ENCODE data around the gene IGSF21. TPM values are rescaled to one million over a fixed set of nuclear protein-coding genes. Genes with fewer than 3 reads are reported as not detected.

Gene IGSF21
- total RNA-seq, 4 donors from 2014 or later, result 1.2 to 19.1 (median 1.9) TPM; not detected in 1

DNA sequence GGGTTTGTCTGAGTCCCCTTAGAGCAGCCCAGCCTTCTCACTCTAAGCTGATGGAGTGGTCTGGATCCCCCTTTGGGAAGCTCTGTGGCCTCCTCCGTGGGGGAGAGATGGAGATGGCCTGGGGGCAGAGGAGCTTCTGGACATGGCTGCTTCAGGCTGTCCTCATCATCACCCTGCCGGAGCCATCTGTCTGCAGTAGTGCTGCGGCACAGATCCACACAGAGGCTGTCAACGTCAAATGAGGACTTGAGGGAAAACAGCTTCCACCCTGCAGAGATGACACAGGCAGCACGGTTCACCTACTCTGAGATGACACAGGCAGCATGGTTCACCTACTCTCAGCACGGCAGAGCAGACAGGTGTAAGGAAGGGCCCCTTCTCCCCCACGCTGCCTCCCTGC, 134.3 kb downstream of the IGSF21 start:
- H3K4me1 ChIP-seq, result no peaks in the 10 kb centered on the region
- TF ChIP-seq, protein P1, sequence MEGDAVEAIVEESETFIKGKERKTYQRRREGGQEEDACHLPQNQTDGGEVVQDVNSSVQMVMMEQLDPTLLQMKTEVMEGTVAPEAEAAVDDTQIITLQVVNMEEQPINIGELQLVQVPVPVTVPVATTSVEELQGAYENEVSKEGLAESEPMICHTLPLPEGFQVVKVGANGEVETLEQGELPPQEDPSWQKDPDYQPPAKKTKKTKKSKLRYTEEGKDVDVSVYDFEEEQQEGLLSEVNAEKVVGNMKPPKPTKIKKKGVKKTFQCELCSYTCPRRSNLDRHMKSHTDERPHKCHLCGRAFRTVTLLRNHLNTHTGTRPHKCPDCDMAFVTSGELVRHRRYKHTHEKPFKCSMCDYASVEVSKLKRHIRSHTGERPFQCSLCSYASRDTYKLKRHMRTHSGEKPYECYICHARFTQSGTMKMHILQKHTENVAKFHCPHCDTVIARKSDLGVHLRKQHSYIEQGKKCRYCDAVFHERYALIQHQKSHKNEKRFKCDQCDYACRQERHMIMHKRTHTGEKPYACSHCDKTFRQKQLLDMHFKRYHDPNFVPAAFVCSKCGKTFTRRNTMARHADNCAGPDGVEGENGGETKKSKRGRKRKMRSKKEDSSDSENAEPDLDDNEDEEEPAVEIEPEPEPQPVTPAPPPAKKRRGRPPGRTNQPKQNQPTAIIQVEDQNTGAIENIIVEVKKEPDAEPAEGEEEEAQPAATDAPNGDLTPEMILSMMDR (IDR thresholded peaks at IDR 0.05), result no peak
- TF ChIP-seq POLR2A (IDR thresholded peaks at IDR 0.05), result no peak
- H3K9me3 ChIP-seq, result no peaks in the 10 kb centered on the region

DNA sequence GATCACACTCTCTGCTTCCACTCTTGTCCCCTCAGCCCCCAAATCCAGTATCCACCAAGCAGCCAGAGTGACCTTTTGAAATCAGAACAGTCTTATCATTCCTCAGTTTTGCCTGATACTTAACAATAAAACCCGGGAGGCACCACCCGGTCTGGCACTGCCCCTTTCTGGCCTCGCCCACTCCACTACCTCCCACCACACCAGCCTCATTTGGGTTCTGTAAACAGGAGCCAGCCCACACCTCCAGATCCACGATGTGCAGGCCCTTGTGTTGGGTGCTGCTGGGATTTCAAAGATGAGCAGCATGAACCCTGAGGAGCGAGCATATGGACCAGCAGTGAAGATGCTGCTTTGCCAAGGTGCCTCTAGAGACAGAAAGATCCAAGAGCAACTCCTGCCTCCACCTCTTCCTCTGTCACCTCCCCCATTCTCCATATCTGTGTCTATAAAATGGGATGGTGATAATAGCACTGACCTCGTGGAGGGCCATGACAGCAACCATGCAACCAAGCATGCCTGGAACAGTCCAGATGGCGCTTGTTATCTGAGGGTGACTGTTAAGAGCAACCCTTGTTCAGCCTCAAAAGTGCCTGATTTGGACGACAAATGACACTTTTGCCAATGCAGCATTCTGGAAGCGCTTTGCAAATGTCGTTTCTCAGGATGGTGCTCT, 136.0 kb downstream of the IGSF21 start:
- H3K9me3 ChIP-seq, result no peaks in the 10 kb centered on the region
- no peak for DNase-seq
- no peaks in the 10 kb centered on the region for H3K27me3 ChIP-seq
- H3K4me3 ChIP-seq, result no peak overlapping the region
- no peaks in the 10 kb centered on the region for H3K36me3 ChIP-seq
- intact Hi-C loops (cut with DNase I; ENCODE audit: low total_unique reads), result no loop called here
- TF ChIP-seq POLR2A (IDR thresholded peaks at IDR 0.05), result no peak
- TF ChIP-seq, protein P1 (IDR thresholded peaks at IDR 0.05), result no peak
- H3K27ac ChIP-seq, result no peak overlapping the region
- H3K4me1 ChIP-seq, result no peaks in the 10 kb centered on the region

More for the DNA sequence above, 134.3 kb downstream of the IGSF21 start:
- intact Hi-C loops (cut with DNase I; ENCODE audit: low total_unique reads), result no loop called here
- Histone ChIP-seq H3K36me3 (no peaks in the 10 kb centered on the region), H3K27ac (no peak overlapping the region), H3K27me3 (no peaks in the 10 kb centered on the region), H3K4me3 (no peak overlapping the region)
- DNase-seq, result no peak

DNA sequence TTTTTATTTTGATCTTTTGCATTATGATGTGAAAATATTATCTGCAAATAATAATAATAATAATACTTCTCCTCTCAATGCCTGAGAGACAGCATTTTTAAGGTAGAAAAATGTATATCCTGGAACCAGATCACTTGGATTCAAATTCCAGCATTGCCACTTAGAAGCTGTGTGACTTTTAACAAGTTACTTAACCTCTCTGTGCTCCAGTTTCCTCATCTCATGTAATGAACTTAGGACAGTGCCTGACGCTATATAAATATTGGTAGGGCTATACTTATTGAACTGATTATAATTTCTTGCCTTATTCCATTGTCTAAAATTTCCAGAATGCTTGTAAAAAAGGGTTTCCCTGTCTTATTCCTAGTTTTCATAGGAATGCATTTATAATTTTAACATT, 137.2 kb downstream of the IGSF21 start:
- Histone ChIP-seq H3K4me1 (no peaks in the 10 kb centered on the region), H3K36me3 (no peaks in the 10 kb centered on the region), H3K4me3 (no peak overlapping the region), H3K9me3 (no peaks in the 10 kb centered on the region), H3K27ac (no peak overlapping the region), H3K27me3 (no peaks in the 10 kb centered on the region)
- DNase-seq, result no peak
- no peak for TF ChIP-seq POLR2A (IDR thresholded peaks at IDR 0.05)
- TF ChIP-seq, protein P1 (IDR thresholded peaks at IDR 0.05), result no peak
- intact Hi-C loops (cut with DNase I; ENCODE audit: low total_unique reads), result no loop called here

DNA sequence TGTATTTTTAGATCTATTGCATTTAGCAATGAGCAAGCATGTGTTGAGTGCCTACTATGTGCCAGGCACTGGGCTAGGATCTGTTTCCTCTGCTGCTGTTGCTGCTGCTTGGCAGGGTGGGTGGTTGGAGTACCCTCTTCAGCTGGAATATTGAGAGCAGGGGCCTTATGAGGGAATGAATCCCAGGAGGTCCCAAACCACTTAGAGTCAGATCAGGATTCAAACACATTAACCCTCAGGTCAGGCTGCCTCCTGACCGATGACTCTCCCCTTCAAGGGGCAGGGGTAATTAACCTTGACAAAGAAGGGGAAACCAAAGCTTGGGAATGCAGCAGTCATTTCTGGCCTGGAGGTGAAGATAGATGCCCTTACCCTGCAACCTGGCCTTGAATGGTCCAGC, 138.0 kb downstream of the IGSF21 start:
- no peak overlapping the region for H3K27ac ChIP-seq
- TF ChIP-seq POLR2A (IDR thresholded peaks at IDR 0.05), result no peak
- TF ChIP-seq, protein P1 (IDR thresholded peaks at IDR 0.05), result no peak
- H3K27me3 ChIP-seq, result no peaks in the 10 kb centered on the region
- H3K4me3 ChIP-seq, result no peak overlapping the region
- no peak for DNase-seq
- no peaks in the 10 kb centered on the region for H3K9me3 ChIP-seq
- no peaks in the 10 kb centered on the region for H3K4me1 ChIP-seq
- intact Hi-C loops (cut with DNase I; ENCODE audit: low total_unique reads), result no loop called here
- H3K36me3 ChIP-seq, result no peaks in the 10 kb centered on the region

DNA sequence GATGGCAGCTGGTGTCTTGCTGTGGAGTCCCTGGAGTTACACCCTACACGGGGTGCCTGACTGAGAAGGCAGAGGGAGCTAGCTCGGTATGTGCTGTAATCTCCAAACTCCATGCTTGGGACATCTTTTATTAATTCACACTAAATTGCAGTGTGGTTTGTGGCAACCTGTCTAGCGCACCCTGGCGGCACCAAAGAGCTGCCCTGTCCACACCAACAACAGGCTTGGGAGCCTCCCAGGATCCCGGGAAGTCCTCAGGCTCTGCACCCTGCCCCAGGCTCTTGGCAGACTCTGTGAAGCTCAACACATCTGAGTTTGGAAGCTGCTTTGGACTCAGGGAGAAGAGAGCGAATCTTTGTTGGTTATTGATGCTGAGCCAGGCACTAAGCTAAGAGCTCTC, 138.9 kb downstream of the IGSF21 start:
- Histone ChIP-seq H3K36me3 (no peaks in the 10 kb centered on the region), H3K9me3 (no peaks in the 10 kb centered on the region), H3K27me3 (no peaks in the 10 kb centered on the region), H3K27ac (no peak overlapping the region), H3K4me1 (no peaks in the 10 kb centered on the region), H3K4me3 (no peak overlapping the region)
- TF ChIP-seq, protein P1 (IDR thresholded peaks at IDR 0.05), result no peak
- no peak for TF ChIP-seq POLR2A (IDR thresholded peaks at IDR 0.05)
- intact Hi-C loops (cut with DNase I; ENCODE audit: low total_unique reads), result no loop called here
- DNase-seq, result no peak
